T-helper 17 cell (primary cell): ENCODE measurements around the gene CCNF. TPM values are rescaled to one million over a fixed set of nuclear protein-coding genes. Genes with fewer than 3 reads are reported as not detected.
A peak's percentile ranks its signal among the peaks of the same experiment; 100 is the strongest.
"Not testable (repeated sequence)": the region's sequence is repeated elsewhere in the genome, so short reads cannot be mapped to it uniquely, and the experiment has no call there.

ENCODE experiments used
- ATAC-seq: fragments of 150-1000 bp; cut with Tn5 transposase; 2 replicates; pipeline ENCODE4 v1.10.0; 2021; ENCODE audit warnings: mild to moderate bottlenecking, moderate library complexity
- DNase-seq, 3 donors: peaks; one replicate each; pipeline versions ENCODE4 v3.0.0 to v3.0.0-alpha.2; 2020 to 2021
- H3K9me3 ChIP-seq: one replicate; pipeline ENCODE4 v1.7.0; 2013; ENCODE audit warnings: low read length, mild to moderate bottlenecking; ENCODE audit not compliant: control insufficient read depth, poor library complexity, severe bottlenecking
- H3K27ac Mint-ChIP-seq: one replicate; pipeline ENCODE4 v1.8.0; 2022; ENCODE audit warnings: mild to moderate bottlenecking, moderate library complexity, mixed read lengths
- H3K27me3 Mint-ChIP-seq: one replicate; pipeline ENCODE4 v1.8.0; 2022; ENCODE audit warnings: mixed read lengths
- H3K36me3 Mint-ChIP-seq: one replicate; pipeline ENCODE4 v1.8.0; 2022; ENCODE audit warnings: low read depth, mixed read lengths
- H3K4me1 Mint-ChIP-seq: one replicate; pipeline ENCODE4 v1.8.0; 2022; ENCODE audit warnings: mild to moderate bottlenecking, mixed read lengths
- H3K4me3 Mint-ChIP-seq: one replicate; pipeline ENCODE4 v1.8.0; 2022; ENCODE audit warnings: mild to moderate bottlenecking, moderate library complexity, mixed read lengths
- total RNA-seq, 4 donors: library from RNA in 2 of 4; stranded (reverse) in 2 of 4; gene quantifications; one replicate each; pipeline ENCODE4 v1.2.3 and lab custom pipeline; 2022 to 2026

CCNF gene
- total RNA-seq: 1 to 10 TPM; 2.9 to 3.3 TPM
- total RNA-seq (lab: John Stamatoyannopoulos, UW): 5.0 to 13.0 reads per million in 2 donors

GRCh38 chr16:2429034-2429770, at the start of gene CCNF:
TSS of gene CCNF (plus strand) at chr16:2429447. CDS start at chr16:2429482, 35 bp downstream.
- no peaks in the 10 kb centered on the region for H3K9me3 ChIP-seq
- H3K36me3 Mint-ChIP-seq: peaks cover 4% of the 10 kb centered on the region
- DNase-seq (peak; percentile 89 to 99 (median 98)), ATAC-seq (peak; percentile 97)
- H3K27ac Mint-ChIP-seq: peak within 1 kb of the TSS; percentile 84
- H3K4me1 Mint-ChIP-seq: peaks cover 13% of the 10 kb centered on the region
- H3K27me3 Mint-ChIP-seq: no peaks in the 10 kb centered on the region
- H3K4me3 Mint-ChIP-seq: peak within 1 kb of the TSS; percentile 92

GRCh38 chr16:2383501-2383900, 45.7 kb upstream of the CCNF start:
- DNase-seq (no peak), ATAC-seq (no peak)
- Mint-ChIP-seq H3K4me1 (no peaks in the 10 kb centered on the region), H3K4me3 (no peak overlapping the region), H3K27ac (no peak overlapping the region), H3K27me3 (peaks cover 5% of the 10 kb centered on the region), H3K36me3 (peaks cover 4% of the 10 kb centered on the region)
- no peaks in the 10 kb centered on the region for H3K9me3 ChIP-seq

- H3K36me3 Mint-ChIP-seq: peaks cover 5% of the 10 kb centered on the region
Observed at GRCh38 chr16:2384426-2384825, 44.8 kb upstream of the CCNF start.

GRCh38 chr16:2385190-2385836, 43.9 kb upstream of the CCNF start:
- DNase-seq (no peak), ATAC-seq (no peak)
- H3K4me1 Mint-ChIP-seq: no peaks in the 10 kb centered on the region
- peaks cover 5% of the 10 kb centered on the region for H3K36me3 Mint-ChIP-seq
- H3K4me3 Mint-ChIP-seq: no peak overlapping the region
- no peak overlapping the region for H3K27ac Mint-ChIP-seq
- peaks cover 5% of the 10 kb centered on the region for H3K27me3 Mint-ChIP-seq
- H3K9me3 ChIP-seq: no peaks in the 10 kb centered on the region

More at GRCh38 chr16:2384426-2384825, 44.8 kb upstream of the CCNF start:
- no peak for ATAC-seq
- no peak for DNase-seq
- no peak overlapping the region for H3K4me3 Mint-ChIP-seq
- H3K9me3 ChIP-seq: no peaks in the 10 kb centered on the region
- H3K27me3 Mint-ChIP-seq: peaks cover 5% of the 10 kb centered on the region
- H3K27ac Mint-ChIP-seq: no peak overlapping the region
- H3K4me1 Mint-ChIP-seq: no peaks in the 10 kb centered on the region

GRCh38 chr16:2385982-2386381, 43.3 kb upstream of the CCNF start:
- not testable (repeated sequence) for DNase-seq, H3K4me1 Mint-ChIP-seq, ATAC-seq, H3K9me3 ChIP-seq, H3K4me3 Mint-ChIP-seq, H3K27ac Mint-ChIP-seq, H3K27me3 Mint-ChIP-seq, H3K36me3 Mint-ChIP-seq

GRCh38 chr16:2386990-2387389, 42.3 kb upstream of the CCNF start:
- Mint-ChIP-seq H3K27ac (no peak overlapping the region), H3K36me3 (peaks cover 5% of the 10 kb centered on the region), H3K4me1 (no peaks in the 10 kb centered on the region), H3K27me3 (peaks cover 15% of the 10 kb centered on the region), H3K4me3 (no peak overlapping the region)
- no peaks in the 10 kb centered on the region for H3K9me3 ChIP-seq
- no peak for ATAC-seq
- DNase-seq: no peak

- H3K4me1 Mint-ChIP-seq: no peaks in the 10 kb centered on the region
- H3K9me3 ChIP-seq: no peaks in the 10 kb centered on the region
- H3K27me3 Mint-ChIP-seq: peaks cover 20% of the 10 kb centered on the region
- ATAC-seq: no peak
- H3K36me3 Mint-ChIP-seq: peaks cover 5% of the 10 kb centered on the region
- DNase-seq: no peak
- H3K4me3 Mint-ChIP-seq: no peak overlapping the region
- no peak overlapping the region for H3K27ac Mint-ChIP-seq
Observed at GRCh38 chr16:2388139-2388874, 40.9 kb upstream of the CCNF start.

GRCh38 chr16:2388875-2389433, 40.3 kb upstream of the CCNF start:
- DNase-seq: no peak
- Mint-ChIP-seq H3K27ac (no peak overlapping the region), H3K4me1 (no peaks in the 10 kb centered on the region), H3K4me3 (no peak overlapping the region), H3K27me3 (peaks cover 20% of the 10 kb centered on the region), H3K36me3 (peaks cover 5% of the 10 kb centered on the region)
- no peaks in the 10 kb centered on the region for H3K9me3 ChIP-seq
- ATAC-seq: no peak

GRCh38 chr16:2392025-2392424, 37.2 kb upstream of the CCNF start:
- H3K36me3 Mint-ChIP-seq: peaks cover 3% of the 10 kb centered on the region
- H3K27me3 Mint-ChIP-seq: peaks cover 22% of the 10 kb centered on the region
- no peak overlapping the region for H3K27ac Mint-ChIP-seq
- no peak overlapping the region for H3K4me3 Mint-ChIP-seq
- DNase-seq: no peak
- H3K4me1 Mint-ChIP-seq: no peaks in the 10 kb centered on the region
- H3K9me3 ChIP-seq: no peaks in the 10 kb centered on the region
- no peak for ATAC-seq

GRCh38 chr16:2398520-2398919, 30.7 kb upstream of the CCNF start:
- no peak overlapping the region for H3K4me3 Mint-ChIP-seq
- DNase-seq (no peak), ATAC-seq (no peak)
- H3K4me1 Mint-ChIP-seq: peaks cover 2% of the 10 kb centered on the region
- H3K27ac Mint-ChIP-seq: no peak overlapping the region
- peaks cover 5% of the 10 kb centered on the region for H3K27me3 Mint-ChIP-seq
- no peaks in the 10 kb centered on the region for H3K9me3 ChIP-seq
- H3K36me3 Mint-ChIP-seq: no peaks in the 10 kb centered on the region

- Mint-ChIP-seq H3K4me3 (no peak overlapping the region), H3K27ac (no peak overlapping the region), H3K27me3 (no peaks in the 10 kb centered on the region), H3K36me3 (no peaks in the 10 kb centered on the region), H3K4me1 (no peaks in the 10 kb centered on the region)
- ATAC-seq (no peak), DNase-seq (no peak)
- H3K9me3 ChIP-seq: no peaks in the 10 kb centered on the region
Observed at GRCh38 chr16:2404099-2404498, 25.1 kb upstream of the CCNF start.

- peaks cover 18% of the 10 kb centered on the region for H3K27me3 Mint-ChIP-seq
- H3K27ac Mint-ChIP-seq: no peak overlapping the region
- H3K4me1 Mint-ChIP-seq: no peaks in the 10 kb centered on the region
- no peak for ATAC-seq
- no peaks in the 10 kb centered on the region for H3K36me3 Mint-ChIP-seq
- DNase-seq: no peak
- no peak overlapping the region for H3K4me3 Mint-ChIP-seq
- no peaks in the 10 kb centered on the region for H3K9me3 ChIP-seq
Observed at GRCh38 chr16:2415085-2415484, 14.2 kb upstream of the CCNF start.

- no peaks in the 10 kb centered on the region for H3K4me1 Mint-ChIP-seq
- ATAC-seq (no peak), DNase-seq (no peak)
- no peaks in the 10 kb centered on the region for H3K36me3 Mint-ChIP-seq
- no peaks in the 10 kb centered on the region for H3K9me3 ChIP-seq
- H3K27me3 Mint-ChIP-seq: peaks cover 5% of the 10 kb centered on the region
- no peak overlapping the region for H3K4me3 Mint-ChIP-seq
- no peak overlapping the region for H3K27ac Mint-ChIP-seq
Observed at GRCh38 chr16:2420035-2420434, 9.2 kb upstream of the CCNF start.
